Nucleus accumbens (tissue), 56 donors: ENCODE measurements around the gene TRPM4.
"Not testable (repeated sequence)": the region's sequence is repeated elsewhere in the genome, so short reads cannot be mapped to it uniquely, and the experiment has no call there.

Source experiments
- DNase-seq, 56 donors: peaks; one replicate each; lab custom pipeline; 2025; lab: John Stamatoyannopoulos, UW

The TRPM4 gene

GRCh38 chr19:49125025-49125731, 32.4 kb upstream of the TRPM4 start:
- DNase-seq, result no peak

- DNase-seq, result no peak
These were observed 31.0 kb upstream of the TRPM4 start for GRCh38 chr19:49126575-49126974.

GRCh38 chr19:49127225-49127624, 30.4 kb upstream of the TRPM4 start:
- DNase-seq, result not testable (repeated sequence)

- DNase-seq, result peak; percentile 59 to 98 (median 94)
These were observed 29.7 kb upstream of the TRPM4 start for GRCh38 chr19:49127674-49128544.

GRCh38 chr19:49128545-49129237, 28.9 kb upstream of the TRPM4 start:
- DNase-seq, result no peak

GRCh38 chr19:49129238-49129583, 28.4 kb upstream of the TRPM4 start:
- DNase-seq, result no peak

GRCh38 chr19:49130325-49130724, 27.3 kb upstream of the TRPM4 start:
- no peak for DNase-seq

- DNase-seq, result no peak
These were observed 24.5 kb upstream of the TRPM4 start for GRCh38 chr19:49132974-49133609.

GRCh38 chr19:49133621-49134454, 23.8 kb upstream of the TRPM4 start:
- peak in 3 of 56 donors; percentile 2 to 30 (median 20) for DNase-seq

GRCh38 chr19:49135686-49136085, 21.9 kb upstream of the TRPM4 start:
- DNase-seq, result no peak

- no peak for DNase-seq
These were observed 20.8 kb upstream of the TRPM4 start for GRCh38 chr19:49136771-49137171.

GRCh38 chr19:49140951-49141350, 16.6 kb upstream of the TRPM4 start:
- DNase-seq, result no peak

GRCh38 chr19:49141352-49141751, 16.2 kb upstream of the TRPM4 start:
- no peak for DNase-seq

- DNase-seq, result peak; percentile 16 to 92 (median 79)
These were observed 14.7 kb upstream of the TRPM4 start for GRCh38 chr19:49142866-49143335.

- DNase-seq, result peak in 51 of 56 donors; percentile 34 to 90 (median 68)
These were observed 11.8 kb upstream of the TRPM4 start for GRCh38 chr19:49145573-49146407.

GRCh38 chr19:49146408-49146770, 11.2 kb upstream of the TRPM4 start:
- DNase-seq, result peak in 11 of 56 donors; percentile 11 to 69 (median 47)

- no peak for DNase-seq
These were observed 9.4 kb upstream of the TRPM4 start for GRCh38 chr19:49148044-49148682.
